NCI-H1048 (cell line): ENCODE results near the gene ANGPTL8.

Experiments used
- DNase-seq: peaks from one replicate; lab custom pipeline; 2025; lab: John Stamatoyannopoulos, UW

Gene ANGPTL8

GRCh38 chr19:11239377-11240000 is at the start of gene ANGPTL8:
ANGPTL8 (plus strand) TSS chr19:11239619; CDS start chr19:11239638, 19 bp downstream.
- DNase-seq: no peak

- no peak for DNase-seq
Measured at GRCh38 chr19:11190501-11190900, 48.9 kb upstream of the ANGPTL8 start.

- no peak for DNase-seq
Measured at GRCh38 chr19:11191273-11191755, 48.1 kb upstream of the ANGPTL8 start.

- DNase-seq: no peak
Measured at GRCh38 chr19:11191934-11192333, 47.5 kb upstream of the ANGPTL8 start.

GRCh38 chr19:11192957-11193939 is 46.2 kb upstream of the ANGPTL8 start:
- no peak for DNase-seq

GRCh38 chr19:11194173-11194572 is 45.2 kb upstream of the ANGPTL8 start:
- DNase-seq: no peak

- DNase-seq: no peak
Measured at GRCh38 chr19:11194656-11195558, 44.5 kb upstream of the ANGPTL8 start.

GRCh38 chr19:11195681-11196080 is 43.7 kb upstream of the ANGPTL8 start:
- no peak for DNase-seq

GRCh38 chr19:11196406-11197287 is 42.8 kb upstream of the ANGPTL8 start:
- DNase-seq: no peak

GRCh38 chr19:11197291-11198174 is 41.9 kb upstream of the ANGPTL8 start, which contains the start of gene KANK2:
KANK2 (minus strand) TSS chr19:11197545; CDS start chr19:11194511, 3,034 bp downstream.
- DNase-seq: peak; percentile 54

- no peak for DNase-seq
Measured at GRCh38 chr19:11198175-11198534, 41.3 kb upstream of the ANGPTL8 start.

- no peak for DNase-seq
Measured at GRCh38 chr19:11198769-11199424, 40.5 kb upstream of the ANGPTL8 start.

- DNase-seq: no peak
Measured at GRCh38 chr19:11199517-11199916, 39.9 kb upstream of the ANGPTL8 start.

GRCh38 chr19:11200015-11200574 is 39.3 kb upstream of the ANGPTL8 start:
- no peak for DNase-seq

- no peak for DNase-seq
Measured at GRCh38 chr19:11200931-11201330, 38.5 kb upstream of the ANGPTL8 start.

- no peak for DNase-seq
Measured at GRCh38 chr19:11201791-11202190, 37.6 kb upstream of the ANGPTL8 start.

- DNase-seq: no peak
Measured at GRCh38 chr19:11202488-11203193, 36.8 kb upstream of the ANGPTL8 start.
